ENCODE data around the gene TNK1. TPM values are rescaled to one million over a fixed set of nuclear protein-coding genes. Genes with fewer than 3 reads are reported as not detected.
"Not testable (repeated sequence)": the region's sequence is repeated elsewhere in the genome, so short reads cannot be mapped to it uniquely, and the experiment has no call there.

TNK1 gene
- total RNA-seq, 1 experiment from 2014 or later = 7.0 TPM

DNA sequence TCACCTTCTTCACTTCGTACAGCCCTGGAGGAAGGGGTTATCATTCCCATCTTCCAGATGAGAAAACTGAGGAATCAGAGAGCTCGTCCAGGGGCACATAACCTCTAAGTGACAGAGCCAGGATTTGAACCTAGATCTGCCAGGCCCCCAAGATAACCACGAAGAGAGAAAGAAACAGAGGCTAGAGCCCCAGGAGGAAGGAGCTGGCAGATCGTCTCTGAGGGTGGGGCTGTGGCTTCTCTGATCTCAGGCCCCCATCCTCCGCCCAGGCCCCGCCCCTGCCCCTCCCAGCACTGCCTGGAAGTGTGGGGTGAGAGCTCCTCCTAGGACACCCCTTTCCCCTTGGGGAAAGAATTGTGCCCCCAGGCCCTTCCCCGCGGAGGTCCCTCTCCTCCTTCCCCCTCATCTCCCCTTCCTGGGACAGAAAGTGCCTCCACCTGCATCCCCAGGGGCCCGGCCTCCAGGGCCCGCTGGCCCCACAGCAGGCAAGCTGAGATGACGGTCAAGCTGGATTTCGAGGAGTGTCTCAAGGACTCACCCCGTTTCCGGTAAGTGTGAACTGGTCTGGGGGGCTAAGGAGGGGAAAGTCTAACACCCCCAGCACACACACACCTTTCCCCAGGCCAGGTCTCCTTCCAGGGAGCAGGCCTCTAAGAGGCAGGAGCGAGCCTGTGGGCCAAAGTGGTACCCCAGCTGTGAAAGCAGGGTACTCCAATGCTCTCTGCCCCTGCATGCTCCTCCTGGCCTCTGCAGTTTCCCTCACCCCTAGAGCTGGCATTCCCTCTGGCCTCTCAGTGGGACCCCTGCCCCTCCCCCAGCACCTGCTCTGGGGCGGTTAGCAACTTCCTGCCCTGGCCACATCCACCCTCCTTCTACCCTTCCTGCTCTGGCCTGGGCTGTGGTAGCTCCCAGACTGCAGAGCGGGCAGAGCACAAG lies 44.4 kb upstream of the TNK1 start, which contains the start of gene ACAP1:
ACAP1 (plus strand) TSS at position 290 of the 936 bp plus-strand sequence; CDS start at position 496, 206 bp downstream.
- Mint-ChIP-seq H3K27ac (ENCODE audit: unreplicated experiment) (no peak within 1 kb of the TSS), H3K4me1 (ENCODE audit: low read depth, unreplicated experiment) (no peaks in the 10 kb centered on the region), H3K9me3 (ENCODE audit: low read depth, unreplicated experiment) (no peaks in the 10 kb centered on the region), H3K4me3 (ENCODE audit: low read depth, unreplicated experiment) (no peak within 1 kb of the TSS), H3K36me3 (ENCODE audit: insufficient read depth, unreplicated experiment) (peaks cover 3% of the 10 kb centered on the region), H3K27me3 (ENCODE audit: unreplicated experiment) (peaks cover 27% of the 10 kb centered on the region)
- TF ChIP-seq CTCF (IDR thresholded peaks at IDR 0.05; ENCODE audit: unreplicated experiment) = no peak
- CTCF ChIA-PET = interaction anchor here (1.7 kb wide), 1 partner anchor 9 kb away, joined by 5 read pairs; no protein-coding TSS in a partner anchor
- no peak for DNase-seq
- BruUV-seq (replicated peaks) = no TSS peak
- intact Hi-C loops (cut with micrococcal nuclease; ENCODE audit: unreplicated experiment) = no loop called here

DNA sequence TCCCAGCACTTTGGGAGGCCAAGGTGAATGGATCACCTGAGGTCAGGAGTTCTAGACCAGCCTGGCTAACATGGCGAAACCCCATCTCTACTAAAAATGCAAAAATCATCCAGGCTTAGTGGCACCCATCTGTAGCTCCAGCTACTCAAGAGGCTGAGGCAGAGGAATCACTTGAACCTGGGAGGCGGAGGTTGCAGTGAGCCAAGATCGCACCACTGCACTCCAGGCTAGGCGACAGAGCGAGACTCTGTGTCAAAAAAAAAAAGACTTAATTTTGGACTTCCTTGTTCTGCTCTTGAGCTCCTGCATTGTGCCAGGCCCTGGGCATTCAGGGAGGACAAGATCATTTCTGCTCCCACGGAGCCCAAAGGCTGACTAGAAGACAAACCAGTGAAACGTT lies 43.3 kb upstream of the TNK1 start:
- H3K27ac Mint-ChIP-seq (ENCODE audit: unreplicated experiment); intact Hi-C loops (cut with micrococcal nuclease; ENCODE audit: unreplicated experiment); H3K4me1 Mint-ChIP-seq (ENCODE audit: low read depth, unreplicated experiment); CTCF ChIA-PET; H3K9me3 Mint-ChIP-seq (ENCODE audit: low read depth, unreplicated experiment); H3K36me3 Mint-ChIP-seq (ENCODE audit: insufficient read depth, unreplicated experiment); H3K4me3 Mint-ChIP-seq (ENCODE audit: low read depth, unreplicated experiment); BruUV-seq (replicated peaks); DNase-seq: not testable (repeated sequence)
- H3K27me3 Mint-ChIP-seq (ENCODE audit: unreplicated experiment) = peaks cover 25% of the 10 kb centered on the region

- Mint-ChIP-seq H3K4me3 (ENCODE audit: low read depth, unreplicated experiment) (no peak overlapping the region), H3K27ac (ENCODE audit: unreplicated experiment) (no peak overlapping the region), H3K9me3 (ENCODE audit: low read depth, unreplicated experiment) (no peaks in the 10 kb centered on the region), H3K36me3 (ENCODE audit: insufficient read depth, unreplicated experiment) (peaks cover 3% of the 10 kb centered on the region), H3K4me1 (ENCODE audit: low read depth, unreplicated experiment) (no peaks in the 10 kb centered on the region), H3K27me3 (ENCODE audit: unreplicated experiment) (peaks cover 33% of the 10 kb centered on the region)
- DNase-seq = no peak
- TF ChIP-seq CTCF (IDR thresholded peaks at IDR 0.05; ENCODE audit: unreplicated experiment) = no peak
- CTCF ChIA-PET = interaction anchor here (1.2 kb wide), 1 partner anchor 11 kb away, joined by 3 read pairs; the partner anchor contains the start of gene NEURL4
- BruUV-seq (replicated peaks) = no TSS peak
- intact Hi-C loops (cut with micrococcal nuclease; ENCODE audit: unreplicated experiment) = no loop called here
Observed at GRCh38 chr17:7340179-7340578, 40.7 kb upstream of the TNK1 start.

GRCh38 chr17:7341842-7342241 lies 39.0 kb upstream of the TNK1 start:
- Mint-ChIP-seq H3K4me1 (ENCODE audit: low read depth, unreplicated experiment) (no peaks in the 10 kb centered on the region), H3K27me3 (ENCODE audit: unreplicated experiment) (peaks cover 33% of the 10 kb centered on the region), H3K4me3 (ENCODE audit: low read depth, unreplicated experiment) (no peak overlapping the region), H3K36me3 (ENCODE audit: insufficient read depth, unreplicated experiment) (peaks cover 12% of the 10 kb centered on the region), H3K9me3 (ENCODE audit: low read depth, unreplicated experiment) (no peaks in the 10 kb centered on the region), H3K27ac (ENCODE audit: unreplicated experiment) (no peak overlapping the region)
- TF ChIP-seq CTCF (IDR thresholded peaks at IDR 0.05; ENCODE audit: unreplicated experiment) = no peak
- intact Hi-C loops (cut with micrococcal nuclease; ENCODE audit: unreplicated experiment) = no loop called here
- no TSS peak for BruUV-seq (replicated peaks)
- no peak for DNase-seq
- CTCF ChIA-PET = no interaction called here

GRCh38 chr17:7343250-7343649 lies 37.6 kb upstream of the TNK1 start:
- Mint-ChIP-seq H3K9me3 (ENCODE audit: low read depth, unreplicated experiment) (no peaks in the 10 kb centered on the region), H3K36me3 (ENCODE audit: insufficient read depth, unreplicated experiment) (peaks cover 23% of the 10 kb centered on the region), H3K4me1 (ENCODE audit: low read depth, unreplicated experiment) (peaks cover 5% of the 10 kb centered on the region), H3K27me3 (ENCODE audit: unreplicated experiment) (peaks cover 47% of the 10 kb centered on the region), H3K27ac (ENCODE audit: unreplicated experiment) (no peak overlapping the region), H3K4me3 (ENCODE audit: low read depth, unreplicated experiment) (no peak overlapping the region)
- BruUV-seq (replicated peaks) = no TSS peak
- intact Hi-C loops (cut with micrococcal nuclease; ENCODE audit: unreplicated experiment) = no loop called here
- TF ChIP-seq CTCF (IDR thresholded peaks at IDR 0.05; ENCODE audit: unreplicated experiment) = no peak
- no peak for DNase-seq
- CTCF ChIA-PET = no interaction called here

All from Calu3 (cell line).